ENCODE results near the gene PDE11A.

GRCh38 chr2:178108176-178108575 is 35.6 kb upstream of the PDE11A start:
- TF ChIP-seq, protein P1, sequence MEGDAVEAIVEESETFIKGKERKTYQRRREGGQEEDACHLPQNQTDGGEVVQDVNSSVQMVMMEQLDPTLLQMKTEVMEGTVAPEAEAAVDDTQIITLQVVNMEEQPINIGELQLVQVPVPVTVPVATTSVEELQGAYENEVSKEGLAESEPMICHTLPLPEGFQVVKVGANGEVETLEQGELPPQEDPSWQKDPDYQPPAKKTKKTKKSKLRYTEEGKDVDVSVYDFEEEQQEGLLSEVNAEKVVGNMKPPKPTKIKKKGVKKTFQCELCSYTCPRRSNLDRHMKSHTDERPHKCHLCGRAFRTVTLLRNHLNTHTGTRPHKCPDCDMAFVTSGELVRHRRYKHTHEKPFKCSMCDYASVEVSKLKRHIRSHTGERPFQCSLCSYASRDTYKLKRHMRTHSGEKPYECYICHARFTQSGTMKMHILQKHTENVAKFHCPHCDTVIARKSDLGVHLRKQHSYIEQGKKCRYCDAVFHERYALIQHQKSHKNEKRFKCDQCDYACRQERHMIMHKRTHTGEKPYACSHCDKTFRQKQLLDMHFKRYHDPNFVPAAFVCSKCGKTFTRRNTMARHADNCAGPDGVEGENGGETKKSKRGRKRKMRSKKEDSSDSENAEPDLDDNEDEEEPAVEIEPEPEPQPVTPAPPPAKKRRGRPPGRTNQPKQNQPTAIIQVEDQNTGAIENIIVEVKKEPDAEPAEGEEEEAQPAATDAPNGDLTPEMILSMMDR (IDR thresholded peaks at IDR 0.05), result no peak
- TF ChIP-seq POLR2A (IDR thresholded peaks at IDR 0.05), result no peak

Measured in adrenal gland (tissue), 5 donors.